Measurements from ENCODE around the gene COA7. TPM values are rescaled to one million over a fixed set of nuclear protein-coding genes. Genes with fewer than 3 reads are reported as not detected.
"Not testable (repeated sequence)": the region's sequence is repeated elsewhere in the genome, so short reads cannot be mapped to it uniquely, and the experiment has no call there.

COA7 gene
- polyA plus RNA-seq, 4 donors: 11.6 to 21.2 (median 13.9) TPM

DNA sequence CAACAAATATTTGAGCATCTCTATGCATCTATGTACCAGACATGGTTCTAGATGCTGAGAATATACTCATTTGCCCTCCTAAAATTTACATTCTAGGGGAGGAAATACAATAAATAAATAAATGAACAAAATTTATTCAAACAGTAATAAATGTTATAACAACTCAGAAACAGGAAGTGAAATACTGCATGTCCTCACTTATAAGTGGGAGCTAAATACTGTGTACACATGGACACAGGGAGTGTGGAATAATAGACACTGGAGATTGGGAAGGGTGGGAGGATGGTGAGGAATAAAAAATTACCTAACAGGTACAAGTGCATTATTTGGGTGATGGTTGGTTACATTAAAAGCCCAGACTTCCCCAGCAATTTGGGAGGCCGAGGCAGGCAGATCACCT, 4.3 kb downstream of the COA7 start:
- WGBS, 3 donors: 92 to 100% (median 100%) methylated on average over 1 of the region's 1 CpG
- Histone ChIP-seq H3K4me3 (ENCODE audit: low read depth in 1 of 3, low read length in 3 of 3) (no peak overlapping the region), H3K27ac (ENCODE audit: low read depth in 1 of 3, low read length in 2 of 3) (no peak overlapping the region), H3K36me3 (ENCODE audit: control insufficient read depth in 3 of 3, insufficient read depth in 2 of 3, low read depth in 1 of 3, low read length in 3 of 3) (peaks cover 0 to 34% (median 6%) of the 10 kb centered on the region in 3 donors), H3K9me3 (ENCODE audit: control insufficient read depth in 2 of 2, insufficient read depth in 1 of 2, low read depth in 1 of 2, low read length in 1 of 2) (no peaks in the 10 kb centered on the region), H3K27me3 (ENCODE audit: control insufficient read depth in 3 of 3, insufficient read depth in 3 of 3, low read length in 3 of 3) (no peaks in the 10 kb centered on the region), H3K4me1 (ENCODE audit: control insufficient read depth in 3 of 3, insufficient read depth in 2 of 3, low read depth in 1 of 3, low read length in 2 of 3) (peaks cover 0 to 3% (median 3%) of the 10 kb centered on the region in 3 donors)
- FAIRE-seq: no peak
- no peak for DNase-seq

GRCh38 chr1:52693351-52693750, 4.8 kb downstream of the COA7 start:
- H3K9me3 ChIP-seq (ENCODE audit: control insufficient read depth in 2 of 2, insufficient read depth in 1 of 2, low read depth in 1 of 2, low read length in 1 of 2); H3K4me3 ChIP-seq (ENCODE audit: low read depth in 1 of 3, low read length in 3 of 3); H3K4me1 ChIP-seq (ENCODE audit: control insufficient read depth in 3 of 3, insufficient read depth in 2 of 3, low read depth in 1 of 3, low read length in 2 of 3); H3K27me3 ChIP-seq (ENCODE audit: control insufficient read depth in 3 of 3, insufficient read depth in 3 of 3, low read length in 3 of 3); H3K27ac ChIP-seq (ENCODE audit: low read depth in 1 of 3, low read length in 2 of 3); DNase-seq; FAIRE-seq: not testable (repeated sequence)
- WGBS, 3 donors: 93 to 100% (median 94%) methylated on average over 7 to 10 of the region's 10 CpGs
- peaks cover 3 to 36% (median 9%) of the 10 kb centered on the region in 3 donors for H3K36me3 ChIP-seq (ENCODE audit: control insufficient read depth in 3 of 3, insufficient read depth in 2 of 3, low read depth in 1 of 3, low read length in 3 of 3)

- FAIRE-seq: no peak
- Histone ChIP-seq H3K4me1 (ENCODE audit: control insufficient read depth in 3 of 3, insufficient read depth in 2 of 3, low read depth in 1 of 3, low read length in 2 of 3) (peaks cover 0 to 3% (median 0%) of the 10 kb centered on the region in 3 donors), H3K4me3 (ENCODE audit: low read depth in 1 of 3, low read length in 3 of 3) (no peak overlapping the region), H3K27me3 (ENCODE audit: control insufficient read depth in 3 of 3, insufficient read depth in 3 of 3, low read length in 3 of 3) (no peaks in the 10 kb centered on the region), H3K9me3 (ENCODE audit: control insufficient read depth in 2 of 2, insufficient read depth in 1 of 2, low read depth in 1 of 2, low read length in 1 of 2) (no peaks in the 10 kb centered on the region), H3K27ac (ENCODE audit: low read depth in 1 of 3, low read length in 2 of 3) (no peak overlapping the region), H3K36me3 (ENCODE audit: control insufficient read depth in 3 of 3, insufficient read depth in 2 of 3, low read depth in 1 of 3, low read length in 3 of 3) (peaks cover 3 to 43% (median 14%) of the 10 kb centered on the region in 3 donors)
- 85 to 99% (median 97%) methylated on average over 4 of the region's 4 CpGs for WGBS, 3 donors
- no peak for DNase-seq
Observed at GRCh38 chr1:52692697-52693096, 5.5 kb downstream of the COA7 start.

- H3K4me1 ChIP-seq (ENCODE audit: control insufficient read depth in 3 of 3, insufficient read depth in 2 of 3, low read depth in 1 of 3, low read length in 2 of 3): no peaks in the 10 kb centered on the region
- H3K36me3 ChIP-seq (ENCODE audit: control insufficient read depth in 3 of 3, insufficient read depth in 2 of 3, low read depth in 1 of 3, low read length in 3 of 3): peaks cover 4 to 47% (median 18%) of the 10 kb centered on the region in 3 donors
- H3K27me3 ChIP-seq (ENCODE audit: control insufficient read depth in 3 of 3, insufficient read depth in 3 of 3, low read length in 3 of 3): no peaks in the 10 kb centered on the region
- DNase-seq (no peak), FAIRE-seq (no peak)
- no peak overlapping the region for H3K4me3 ChIP-seq (ENCODE audit: low read depth in 1 of 3, low read length in 3 of 3)
- no peak overlapping the region for H3K27ac ChIP-seq (ENCODE audit: low read depth in 1 of 3, low read length in 2 of 3)
- no peaks in the 10 kb centered on the region for H3K9me3 ChIP-seq (ENCODE audit: control insufficient read depth in 2 of 2, insufficient read depth in 1 of 2, low read depth in 1 of 2, low read length in 1 of 2)
- 94 to 98% (median 95%) methylated on average over 3 of the region's 3 CpGs for WGBS, 3 donors
Observed at GRCh38 chr1:52691821-52692220, 6.3 kb downstream of the COA7 start.

GRCh38 chr1:52686830-52687229, 11.3 kb downstream of the COA7 start:
- H3K4me1 ChIP-seq (ENCODE audit: control insufficient read depth in 3 of 3, insufficient read depth in 2 of 3, low read depth in 1 of 3, low read length in 2 of 3): no peaks in the 10 kb centered on the region
- H3K9me3 ChIP-seq (ENCODE audit: control insufficient read depth in 2 of 2, insufficient read depth in 1 of 2, low read depth in 1 of 2, low read length in 1 of 2): peaks cover 0 to 3% of the 10 kb centered on the region in 2 donors
- DNase-seq (no peak), FAIRE-seq (no peak)
- 93 to 98% (median 97%) methylated on average over 5 of the region's 5 CpGs for WGBS, 3 donors
- H3K4me3 ChIP-seq (ENCODE audit: low read depth in 1 of 3, low read length in 3 of 3): no peak overlapping the region
- no peak overlapping the region for H3K27ac ChIP-seq (ENCODE audit: low read depth in 1 of 3, low read length in 2 of 3)
- peaks cover 6 to 47% (median 21%) of the 10 kb centered on the region in 3 donors for H3K36me3 ChIP-seq (ENCODE audit: control insufficient read depth in 3 of 3, insufficient read depth in 2 of 3, low read depth in 1 of 3, low read length in 3 of 3)
- H3K27me3 ChIP-seq (ENCODE audit: control insufficient read depth in 3 of 3, insufficient read depth in 3 of 3, low read length in 3 of 3): no peaks in the 10 kb centered on the region

GRCh38 chr1:52686261-52686751, 11.8 kb downstream of the COA7 start:
- not testable (repeated sequence) for H3K4me3 ChIP-seq (ENCODE audit: low read depth in 1 of 3, low read length in 3 of 3); H3K27me3 ChIP-seq (ENCODE audit: control insufficient read depth in 3 of 3, insufficient read depth in 3 of 3, low read length in 3 of 3); H3K4me1 ChIP-seq (ENCODE audit: control insufficient read depth in 3 of 3, insufficient read depth in 2 of 3, low read depth in 1 of 3, low read length in 2 of 3); H3K9me3 ChIP-seq (ENCODE audit: control insufficient read depth in 2 of 2, insufficient read depth in 1 of 2, low read depth in 1 of 2, low read length in 1 of 2); FAIRE-seq; H3K27ac ChIP-seq (ENCODE audit: low read depth in 1 of 3, low read length in 2 of 3)
- WGBS, 3 donors: 55 to 58% (median 56%) methylated on average over 17 of the region's 17 CpGs
- H3K36me3 ChIP-seq (ENCODE audit: control insufficient read depth in 3 of 3, insufficient read depth in 2 of 3, low read depth in 1 of 3, low read length in 3 of 3): peaks cover 6 to 43% (median 21%) of the 10 kb centered on the region in 3 donors
- peak; percentile 65 to 75 for DNase-seq

GRCh38 chr1:52684545-52684944, 13.6 kb downstream of the COA7 start:
- no peak overlapping the region for H3K27ac ChIP-seq (ENCODE audit: low read depth in 1 of 3, low read length in 2 of 3)
- H3K4me3 ChIP-seq (ENCODE audit: low read depth in 1 of 3, low read length in 3 of 3): no peak overlapping the region
- DNase-seq (no peak), FAIRE-seq (no peak)
- no peaks in the 10 kb centered on the region for H3K4me1 ChIP-seq (ENCODE audit: control insufficient read depth in 3 of 3, insufficient read depth in 2 of 3, low read depth in 1 of 3, low read length in 2 of 3)
- WGBS, 3 donors: 86 to 95% (median 94%) methylated on average over 1 of the region's 1 CpG
- H3K9me3 ChIP-seq (ENCODE audit: control insufficient read depth in 2 of 2, insufficient read depth in 1 of 2, low read depth in 1 of 2, low read length in 1 of 2): peaks cover 0 to 3% of the 10 kb centered on the region in 2 donors
- H3K27me3 ChIP-seq (ENCODE audit: control insufficient read depth in 3 of 3, insufficient read depth in 3 of 3, low read length in 3 of 3): no peaks in the 10 kb centered on the region
- H3K36me3 ChIP-seq (ENCODE audit: control insufficient read depth in 3 of 3, insufficient read depth in 2 of 3, low read depth in 1 of 3, low read length in 3 of 3): peaks cover 6 to 33% (median 15%) of the 10 kb centered on the region in 3 donors

DNA sequence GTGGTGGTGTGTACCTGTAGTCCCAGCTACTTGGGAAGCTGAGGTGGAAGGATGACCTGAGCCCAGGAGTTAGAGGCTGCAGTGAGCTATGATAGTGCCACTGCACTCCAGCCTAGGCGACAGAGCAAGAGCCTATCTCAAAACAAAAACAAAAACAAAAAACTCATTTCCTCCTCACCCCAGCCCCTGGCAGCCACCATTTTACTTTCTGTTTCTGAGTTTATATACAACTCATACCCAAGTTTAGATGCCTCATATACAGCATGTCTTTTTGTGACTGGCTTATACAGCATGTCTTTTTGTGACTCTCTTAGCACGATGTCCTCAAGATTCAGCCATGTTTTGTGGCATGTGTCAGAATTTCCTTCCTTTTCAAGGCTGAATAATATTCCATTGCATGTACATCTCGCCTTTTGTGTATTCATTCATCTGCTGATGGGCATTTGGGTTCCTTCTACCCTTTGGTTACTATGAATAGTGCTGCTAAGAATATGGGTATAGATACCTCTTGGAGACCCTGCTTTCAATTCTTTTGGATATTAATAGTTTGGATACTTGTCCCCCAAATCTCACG, 14.7 kb downstream of the COA7 start:
- peaks cover 4 to 26% (median 13%) of the 10 kb centered on the region in 3 donors for H3K36me3 ChIP-seq (ENCODE audit: control insufficient read depth in 3 of 3, insufficient read depth in 2 of 3, low read depth in 1 of 3, low read length in 3 of 3)
- FAIRE-seq: no peak
- no peak for DNase-seq
- H3K27me3 ChIP-seq (ENCODE audit: control insufficient read depth in 3 of 3, insufficient read depth in 3 of 3, low read length in 3 of 3): no peaks in the 10 kb centered on the region
- WGBS, 3 donors: 91 to 96% (median 92%) methylated on average over 4 of the region's 4 CpGs
- H3K4me3 ChIP-seq (ENCODE audit: low read depth in 1 of 3, low read length in 3 of 3): no peak overlapping the region
- peaks cover 0 to 3% of the 10 kb centered on the region in 2 donors for H3K9me3 ChIP-seq (ENCODE audit: control insufficient read depth in 2 of 2, insufficient read depth in 1 of 2, low read depth in 1 of 2, low read length in 1 of 2)
- H3K27ac ChIP-seq (ENCODE audit: low read depth in 1 of 3, low read length in 2 of 3): no peak overlapping the region
- H3K4me1 ChIP-seq (ENCODE audit: control insufficient read depth in 3 of 3, insufficient read depth in 2 of 3, low read depth in 1 of 3, low read length in 2 of 3): no peaks in the 10 kb centered on the region

DNA sequence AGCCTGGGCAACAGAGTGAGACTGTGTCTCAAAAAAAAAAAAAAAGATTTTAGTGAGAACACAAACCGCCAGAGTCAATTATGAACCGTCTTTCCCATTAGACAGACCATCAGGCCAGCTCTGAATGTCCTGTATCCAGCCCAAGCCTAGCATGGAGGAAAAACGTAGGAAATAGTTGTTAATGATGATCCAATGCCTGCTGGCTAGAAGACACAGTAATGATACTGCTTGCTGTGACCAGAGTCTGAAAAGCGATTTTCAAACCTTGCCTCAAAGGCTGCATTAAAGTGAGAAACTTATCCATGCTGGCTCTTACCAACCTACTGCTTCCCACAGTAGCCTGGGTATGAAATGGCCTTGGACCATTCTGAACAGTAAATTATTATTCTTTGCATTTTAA, 17.0 kb downstream of the COA7 start:
- Histone ChIP-seq H3K4me3 (ENCODE audit: low read depth in 1 of 3, low read length in 3 of 3) (no peak overlapping the region), H3K4me1 (ENCODE audit: control insufficient read depth in 3 of 3, insufficient read depth in 2 of 3, low read depth in 1 of 3, low read length in 2 of 3) (no peaks in the 10 kb centered on the region), H3K27ac (ENCODE audit: low read depth in 1 of 3, low read length in 2 of 3) (no peak overlapping the region), H3K36me3 (ENCODE audit: control insufficient read depth in 3 of 3, insufficient read depth in 2 of 3, low read depth in 1 of 3, low read length in 3 of 3) (peaks cover 0 to 8% (median 3%) of the 10 kb centered on the region in 3 donors), H3K27me3 (ENCODE audit: control insufficient read depth in 3 of 3, insufficient read depth in 3 of 3, low read length in 3 of 3) (no peaks in the 10 kb centered on the region), H3K9me3 (ENCODE audit: control insufficient read depth in 2 of 2, insufficient read depth in 1 of 2, low read depth in 1 of 2, low read length in 1 of 2) (no peaks in the 10 kb centered on the region)
- DNase-seq (no peak), FAIRE-seq (no peak)
- 88 to 93% (median 92%) methylated on average over 4 of the region's 4 CpGs for WGBS, 3 donors

Data from small intestine (tissue), 7 donors.